HG02870 (cell line): ENCODE results near the gene DCN.

Experiments used
- ATAC-seq: cut with Tn5 transposase; IDR thresholded peaks from one replicate; pipeline ENCODE4 v1.9.1; 2021; ENCODE audit warnings: mild to moderate bottlenecking, moderate library complexity; ENCODE audit not compliant: unreplicated experiment

Gene DCN

GRCh38 chr12:91104812-91105466 lies 77.7 kb downstream of the DCN start:
- ATAC-seq = peak; percentile 81

- ATAC-seq = no peak
Observed at GRCh38 chr12:91103624-91104023, 79.0 kb downstream of the DCN start.

GRCh38 chr12:91103101-91103500 lies 79.5 kb downstream of the DCN start:
- no peak for ATAC-seq

- ATAC-seq = no peak
Observed at GRCh38 chr12:91100906-91101305, 81.7 kb downstream of the DCN start.

- ATAC-seq = no peak
Observed at GRCh38 chr12:91099836-91100235, 82.8 kb downstream of the DCN start.

- no peak for ATAC-seq
Observed at GRCh38 chr12:91099341-91099740, 83.3 kb downstream of the DCN start.

- ATAC-seq = no peak
Observed at GRCh38 chr12:91098941-91099340, 83.7 kb downstream of the DCN start.

- ATAC-seq = no peak
Observed at GRCh38 chr12:91098461-91098860, 84.2 kb downstream of the DCN start.

- no peak for ATAC-seq
Observed at GRCh38 chr12:91094957-91095356, 87.7 kb downstream of the DCN start.

- no peak for ATAC-seq
Observed at GRCh38 chr12:91094032-91094662, 88.5 kb downstream of the DCN start.

GRCh38 chr12:91093341-91093740 lies 89.3 kb downstream of the DCN start:
- no peak for ATAC-seq

GRCh38 chr12:91091916-91092715 lies 90.5 kb downstream of the DCN start:
- no peak for ATAC-seq
